GM12878 (cell line): Measurements from ENCODE around the gene ZNF608. TPM values are rescaled to one million over a fixed set of nuclear protein-coding genes. Genes with fewer than 3 reads are reported as not detected.

Experiments used
- ATAC-seq: fragments of 200-7000 bp; cut with Tn5 transposase; 3 replicates; pipeline ENCODE4 v1.9.1; 2020; ENCODE audit warnings: mild to moderate bottlenecking, moderate library complexity
- BruUV-seq: library from RNA; stranded (reverse); fragments of 400-500 nt; replicated peaks from 2 replicates; lab custom pipeline; 2021; lab: Mats Ljungman, UMichigan
- CTCF ChIA-PET: fragments of 300-600 bp; sonication (Branson Sonifier 250); formaldehyde crosslinking; extraction: SDS; loops from one replicate; lab custom pipeline; 2021; ENCODE audit warnings: inconsistent platforms; lab: Yijun Ruan, JAX
- POLR2A ChIA-PET: fragments of 350-600 bp; formaldehyde crosslinking; extraction: SDS; loops from one replicate; lab custom pipeline; 2021; ENCODE audit warnings: inconsistent platforms; lab: Charles Lee
- RAD21 ChIA-PET: fragments of 300-600 bp; sonication (Branson Sonifier 250); formaldehyde crosslinking; loops from one replicate; lab custom pipeline; 2023; ENCODE audit warnings: antibody characterized with exemption; ENCODE audit not compliant: unreplicated experiment; lab: Charles Lee
- SMC1A ChIA-PET: fragments of 300-600 bp; sonication (Branson Sonifier 250); formaldehyde crosslinking; loops from one replicate; lab custom pipeline; 2023; ENCODE audit not compliant: unreplicated experiment, uncharacterized antibody; lab: Charles Lee
- DNase-seq: peaks from one replicate; pipeline ENCODE4 v3.0.0-alpha.2; 2011; ENCODE audit warnings: low read depth, low spot score
- FAIRE-seq: peaks from 3 replicates; lab custom pipeline; 2011; peaks lifted over from hg19 to GRCh38; lab: Jason Lieb, UNC
- H2AFZ ChIP-seq: 2 replicates; pipeline ENCODE4 v1.6.0; 2011; ENCODE audit warnings: low read depth, low read length, control low read depth; ENCODE audit not compliant: control insufficient read depth
- H3K27ac ChIP-seq: 2 replicates; pipeline ENCODE4 v1.5.1; 2011; ENCODE audit warnings: control low read depth; ENCODE audit not compliant: control insufficient read depth, insufficient read depth
- H3K27me3 ChIP-seq, 2 experiments: replicated peaks in 1 of 2; 2 replicates each; pipeline versions ENCODE4 v1.6.0 to v1.6.1; 2011; ENCODE audit warnings: low read length in 1 of 2; ENCODE audit not compliant: control insufficient read depth in 2 of 2, insufficient read depth in 2 of 2
- H3K36me3 ChIP-seq, 2 experiments: 2 replicates each; pipeline ENCODE4 v1.5.1; 2011; ENCODE audit warnings: low read length in 1 of 2; ENCODE audit not compliant: control insufficient read depth in 2 of 2, insufficient read depth in 2 of 2
- H3K4me1 ChIP-seq: 2 replicates; pipeline ENCODE4 v1.6.1; 2011; ENCODE audit warnings: mild to moderate bottlenecking, low read length, moderate library complexity, mixed read lengths; ENCODE audit not compliant: control insufficient read depth, insufficient read depth
- H3K4me2 ChIP-seq: 2 replicates; pipeline ENCODE4 v1.6.0; 2011; ENCODE audit warnings: control low read depth; ENCODE audit not compliant: control insufficient read depth, insufficient read depth
- H3K4me3 ChIP-seq: fragments of 200-600 bp; sonication (generic); 2 replicates; pipeline ENCODE4 v1.5.1; 2016
- H3K79me2 ChIP-seq: 2 replicates; pipeline ENCODE4 v1.6.0; 2011; ENCODE audit warnings: low read length; ENCODE audit not compliant: control insufficient read depth, insufficient read depth
- H3K9ac ChIP-seq: 2 replicates; pipeline ENCODE4 v1.8.0; 2011; ENCODE audit warnings: low read length, control low read depth, mixed read lengths; ENCODE audit not compliant: control insufficient read depth, insufficient read depth
- H3K9me3 ChIP-seq: replicated peaks from 3 replicates; pipeline ENCODE4 v1.5.1; 2011; ENCODE audit warnings: mild to moderate bottlenecking, low read length; ENCODE audit not compliant: control insufficient read depth, insufficient read depth
- H4K20me1 ChIP-seq: 2 replicates; pipeline ENCODE4 v1.6.0; 2011; ENCODE audit not compliant: control insufficient read depth, insufficient read depth
- GABPA ChIP-seq: IDR thresholded peaks from 2 replicates; pipeline ENCODE4 v1.6.1; 2014; ENCODE audit warnings: antibody characterized with exemption, low read depth, mild to moderate bottlenecking, inconsistent platforms
- JUND ChIP-seq: IDR thresholded peaks from 2 replicates; pipeline ENCODE4 v1.6.1; 2012; ENCODE audit warnings: low read depth, mild to moderate bottlenecking, low read length, improper control_type of control experiment, moderate library complexity
- KDM1A ChIP-seq: fragments of 200-600 bp; sonication (generic); IDR thresholded peaks from 2 replicates; pipeline ENCODE4 v1.6.1; 2016; ENCODE audit warnings: borderline replicate concordance
- NR2C1 ChIP-seq: fragments of 450-650 bp; IDR thresholded peaks from 2 replicates; pipeline ENCODE4 v1.6.1; 2017; ENCODE audit warnings: antibody characterized with exemption, mild to moderate bottlenecking, moderate library complexity
- PAX8 ChIP-seq: fragments of 450-650 bp; IDR thresholded peaks from 2 replicates; pipeline ENCODE4 v1.6.1; 2017; ENCODE audit warnings: mild to moderate bottlenecking, moderate library complexity
- RUNX3 ChIP-seq: IDR thresholded peaks from 2 replicates; pipeline ENCODE4 v1.6.1; 2012; ENCODE audit warnings: low read length, inconsistent platforms
- SUZ12 ChIP-seq: fragments of 200-600 bp; sonication (generic); IDR thresholded peaks from one replicate; pipeline ENCODE4 v1.6.1; 2018; ENCODE audit warnings: antibody characterized with exemption, mild to moderate bottlenecking; ENCODE audit not compliant: unreplicated experiment
- WGBS: methylation state at CpG from one replicate; pipeline ENCODE4 v1.1.6; 2016; ENCODE audit warnings: low lambda C conversion rate; ENCODE audit not compliant: insufficient replicate concordance, insufficient coverage; ENCODE audit errors: missing lambda C conversion rate; 5-methylcytosine and 5-hydroxymethylcytosine counted together
- in situ Hi-C: fragments of 300-500 bp; cut with MboI; formaldehyde crosslinking; loops from 9 replicates; pipeline ENCODE4 v1.14.3; 2018; ENCODE audit warnings: mixed read lengths
- intact Hi-C: fragments of 100-400 bp; cut with micrococcal nuclease; formaldehyde crosslinking; loops from one replicate; pipeline ENCODE4 v1.14.2; 2022; ENCODE audit not compliant: unreplicated experiment
- polyA plus RNA-seq, 11 experiments: library from polyadenylated mRNA; depleted of rRNA in 4 of 11; unstranded in 6 of 11; stranded (reverse) in 5 of 11; fragments of >200 nt; fragmentation: Nextera tagmentation in 4 of 11; fragmentation: Illumina TruSeq in 1 of 11; extraction: Ambion mirVana in 4 of 11; extraction: Trizol in 1 of 11; gene quantifications; 1 replicate in 1 of 11; 2 replicates in 10 of 11; pipeline versions ENCODE4 v1.2.1 to v1.2.3, GENCODE V29; 2011 to 2016; ENCODE audit warnings: inconsistent platforms in 2 of 11, missing spikeins in 2 of 11, low read depth in 1 of 11
- total RNA-seq, 4 experiments: library from RNA; depleted of rRNA in 3 of 4; stranded (reverse); fragments of >200 nt in 3 of 4; fragmentation: Illumina TruSeq in 1 of 4; extraction: Trizol in 1 of 4; gene quantifications; 2 replicates each; pipeline versions ENCODE4 v1.2.1 to v1.2.3, GENCODE V29; 2013 to 2021
- TF ChIP-seq, protein P1 (sequence below): fragments of 450-650 bp; IDR thresholded peaks from 2 replicates; pipeline ENCODE4 v1.6.1; 2016; ENCODE audit warnings: mild to moderate bottlenecking
- TF ChIP-seq, protein P2 (sequence below): fragments of 450-650 bp; IDR thresholded peaks from 2 replicates; pipeline ENCODE4 v1.6.1; 2017; ENCODE audit warnings: low read depth, mild to moderate bottlenecking, moderate library complexity

Gene ZNF608
- total and polyA plus RNA-seq, 10 of the 15 experiments (the other 5 are each of a cell fraction or from before 2014, with no cell fraction given) = 0.19 to 6.7 (median 0.64) TPM

DNA sequence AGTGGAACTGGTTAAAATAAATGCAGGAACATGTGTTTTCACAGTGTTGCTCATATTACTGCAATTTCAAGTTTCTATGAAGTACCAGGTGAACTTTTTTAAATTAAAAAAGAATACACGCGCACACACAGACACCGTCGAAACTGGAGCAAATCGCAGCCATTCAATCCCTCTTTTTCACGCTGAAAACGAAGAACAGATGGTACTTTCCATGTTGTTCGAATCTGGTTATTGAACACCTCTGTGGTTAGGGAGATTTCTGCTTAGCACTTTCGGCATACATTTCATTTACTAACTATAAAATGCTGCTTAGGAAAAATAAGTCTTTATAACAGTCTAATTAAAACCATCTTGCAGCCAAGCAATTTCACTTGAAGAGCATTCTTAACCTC is 6.8 kb downstream of the ZNF608 start:
- in situ Hi-C loops = no loop called here
- H3K4me2 ChIP-seq = peak overlapping the region; percentile 76
- ChIA-PET CTCF (interaction anchor here (2.2 kb wide), 1 partner anchor 11 kb away, joined by 7 read pairs; no protein-coding TSS in a partner anchor), POLR2A (interaction anchor here (1.5 kb wide), 1 partner anchor 9 kb away, joined by 8 read pairs; no protein-coding TSS in a partner anchor), SMC1A (interaction anchor here (1.4 to 5.7 kb wide), 7 partner anchors 9 to 181 kb away, joined by 4 to 25 read pairs (median 5); no protein-coding TSS in a partner anchor), RAD21 (interaction anchor here (0.7 to 7.0 kb wide), 9 partner anchors 8 to 181 kb away, joined by 3 to 42 read pairs (median 7); partner anchors contain the start of gene ZNF608)
- no peak for ATAC-seq
- peak overlapping the region; percentile 42 for H3K4me3 ChIP-seq
- no peaks in the 10 kb centered on the region for H4K20me1 ChIP-seq
- FAIRE-seq = no peak
- H3K36me3 ChIP-seq = no peaks in the 10 kb centered on the region
- H2AFZ ChIP-seq = no peak overlapping the region
- no peak overlapping the region for H3K9ac ChIP-seq
- no TSS peak for BruUV-seq
- intact Hi-C loops = loop anchor here (2.0 to 10.0 kb wide), 4 partner anchors 89 to 1065 kb away; no protein-coding TSS in a partner anchor
- 48% methylated on average over 9 of the region's 9 CpGs for WGBS
- no peaks in the 10 kb centered on the region for H3K9me3 ChIP-seq
- H3K4me1 ChIP-seq = peaks cover 3% of the 10 kb centered on the region
- TF ChIP-seq KDM1A (no peak), NR2C1 (no peak), RUNX3 (peak; percentile 27; the same call in 1 of the 2 replicates), GABPA (no peak), SUZ12 (no peak), PAX8 (no peak), JUND (no peak)
- TF ChIP-seq, protein P1, sequence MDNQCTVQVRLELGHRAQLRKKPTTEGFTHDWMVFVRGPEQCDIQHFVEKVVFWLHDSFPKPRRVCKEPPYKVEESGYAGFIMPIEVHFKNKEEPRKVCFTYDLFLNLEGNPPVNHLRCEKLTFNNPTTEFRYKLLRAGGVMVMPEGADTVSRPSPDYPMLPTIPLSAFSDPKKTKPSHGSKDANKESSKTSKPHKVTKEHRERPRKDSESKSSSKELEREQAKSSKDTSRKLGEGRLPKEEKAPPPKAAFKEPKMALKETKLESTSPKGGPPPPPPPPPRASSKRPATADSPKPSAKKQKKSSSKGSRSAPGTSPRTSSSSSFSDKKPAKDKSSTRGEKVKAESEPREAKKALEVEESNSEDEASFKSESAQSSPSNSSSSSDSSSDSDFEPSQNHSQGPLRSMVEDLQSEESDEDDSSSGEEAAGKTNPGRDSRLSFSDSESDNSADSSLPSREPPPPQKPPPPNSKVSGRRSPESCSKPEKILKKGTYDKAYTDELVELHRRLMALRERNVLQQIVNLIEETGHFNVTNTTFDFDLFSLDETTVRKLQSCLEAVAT = peak; percentile 45; the same call in 1 of the 2 replicates
- TF ChIP-seq, protein P2, sequence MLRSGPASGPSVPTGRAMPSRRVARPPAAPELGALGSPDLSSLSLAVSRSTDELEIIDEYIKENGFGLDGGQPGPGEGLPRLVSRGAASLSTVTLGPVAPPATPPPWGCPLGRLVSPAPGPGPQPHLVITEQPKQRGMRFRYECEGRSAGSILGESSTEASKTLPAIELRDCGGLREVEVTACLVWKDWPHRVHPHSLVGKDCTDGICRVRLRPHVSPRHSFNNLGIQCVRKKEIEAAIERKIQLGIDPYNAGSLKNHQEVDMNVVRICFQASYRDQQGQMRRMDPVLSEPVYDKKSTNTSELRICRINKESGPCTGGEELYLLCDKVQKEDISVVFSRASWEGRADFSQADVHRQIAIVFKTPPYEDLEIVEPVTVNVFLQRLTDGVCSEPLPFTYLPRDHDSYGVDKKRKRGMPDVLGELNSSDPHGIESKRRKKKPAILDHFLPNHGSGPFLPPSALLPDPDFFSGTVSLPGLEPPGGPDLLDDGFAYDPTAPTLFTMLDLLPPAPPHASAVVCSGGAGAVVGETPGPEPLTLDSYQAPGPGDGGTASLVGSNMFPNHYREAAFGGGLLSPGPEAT = 0 out of 2 replicates have a peak, but pooled peaks have one; percentile 47
- peaks cover 96% of the 10 kb centered on the region for H3K79me2 ChIP-seq
- H3K27me3 ChIP-seq = 0 out of 4 replicates have a peak, but pooled peaks cover 0 to 4% of the 10 kb centered on the region in 2 experiments
- no peak for DNase-seq
- peak overlapping the region; percentile 9; the same call in 1 of the 2 replicates for H3K27ac ChIP-seq
